Ectodermal cell (in vitro differentiated cells): ENCODE data around the gene HIVEP3.
"Not testable (repeated sequence)": the region's sequence is repeated elsewhere in the genome, so short reads cannot be mapped to it uniquely, and the experiment has no call there.

ENCODE experiments used
- H3K27ac ChIP-seq: 2 replicates; pipeline ENCODE4 v1.7.0; 2013; ENCODE audit warnings: mild to moderate bottlenecking, low read depth, low read length; ENCODE audit not compliant: insufficient read depth, poor library complexity, severe bottlenecking
- H3K27me3 ChIP-seq: 2 replicates; pipeline ENCODE4 v1.7.0; 2013; ENCODE audit warnings: mild to moderate bottlenecking, low read length; ENCODE audit not compliant: insufficient read depth, control insufficient read depth, poor library complexity, severe bottlenecking
- H3K36me3 ChIP-seq: one replicate; pipeline ENCODE4 v1.7.0; 2013; ENCODE audit warnings: low read length; ENCODE audit not compliant: control insufficient read depth, insufficient read depth
- H3K4me1 ChIP-seq: one replicate; pipeline ENCODE4 v1.7.0; 2013; ENCODE audit warnings: low read length; ENCODE audit not compliant: control insufficient read depth, insufficient read depth
- H3K4me3 ChIP-seq: 2 replicates; pipeline ENCODE4 v1.7.0; 2013; ENCODE audit warnings: low read depth, low read length, control low read depth; ENCODE audit not compliant: insufficient read depth
- H3K9me3 ChIP-seq: 2 replicates; pipeline ENCODE4 v1.7.0; 2013; ENCODE audit warnings: mild to moderate bottlenecking, low read length, moderate library complexity; ENCODE audit not compliant: control insufficient read depth
- WGBS, 2 experiments: methylation state at CpG; one replicate each; pipeline ENCODE4 v1.1.7; 2013; ENCODE audit warnings: missing lambda C conversion rate in 2 of 2; 5-methylcytosine and 5-hydroxymethylcytosine counted together

The HIVEP3 gene

DNA sequence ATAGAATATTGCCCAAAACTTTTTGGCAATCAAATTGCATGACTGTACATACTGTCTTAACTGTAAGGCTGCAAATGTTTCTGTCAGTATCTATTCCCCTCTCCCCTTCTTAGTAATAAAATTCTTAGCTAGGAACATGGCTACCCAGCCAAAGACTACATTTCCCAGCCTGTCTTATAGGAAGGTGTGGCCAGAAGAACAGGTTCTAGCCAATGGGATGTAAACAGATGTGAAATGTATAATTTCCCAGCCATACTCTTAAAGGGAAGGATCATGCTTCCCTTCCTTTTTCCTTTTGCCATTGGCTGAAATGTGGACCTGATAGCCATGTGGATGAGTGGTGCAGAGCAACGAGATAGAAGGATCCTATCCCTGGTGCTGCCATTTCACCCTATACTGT lies 7.0 kb upstream of the HIVEP3 start:
- H3K36me3 ChIP-seq: no peaks in the 10 kb centered on the region
- no peaks in the 10 kb centered on the region for H3K4me1 ChIP-seq
- 75% methylated on average over 1 of the region's 1 CpG; no CpG with 5 or more reads in 1 of the 2 experiments for WGBS, 2 experiments
- no peaks in the 10 kb centered on the region for H3K27me3 ChIP-seq
- no peaks in the 10 kb centered on the region for H3K9me3 ChIP-seq
- H3K27ac ChIP-seq: no peak overlapping the region
- H3K4me3 ChIP-seq: no peak overlapping the region

DNA sequence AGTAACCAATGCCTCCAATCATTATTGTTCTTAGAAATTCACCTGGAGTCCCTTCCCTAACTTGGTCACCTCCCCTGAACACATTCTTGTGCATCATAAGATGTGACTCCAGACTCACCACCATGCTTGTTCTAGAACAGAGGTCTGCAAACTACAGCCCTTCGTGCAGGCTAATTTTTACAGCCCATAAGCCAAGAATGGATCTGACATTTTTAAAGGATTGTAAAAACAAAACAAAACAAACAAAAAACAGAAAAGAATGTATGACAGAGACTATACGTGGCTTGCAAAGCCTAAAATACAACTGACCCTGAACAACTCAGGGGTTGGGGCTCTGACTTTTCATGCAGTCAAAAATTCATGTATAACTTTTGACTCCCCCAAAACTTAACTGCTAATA lies 6.2 kb upstream of the HIVEP3 start:
- Histone ChIP-seq H3K9me3 (no peaks in the 10 kb centered on the region), H3K4me1 (peaks cover 6% of the 10 kb centered on the region), H3K36me3 (no peaks in the 10 kb centered on the region), H3K27ac (no peak overlapping the region), H3K4me3 (no peak overlapping the region), H3K27me3 (no peaks in the 10 kb centered on the region)
- WGBS, 2 experiments: 86 to 88% methylated on average over 2 of the region's 2 CpGs

DNA sequence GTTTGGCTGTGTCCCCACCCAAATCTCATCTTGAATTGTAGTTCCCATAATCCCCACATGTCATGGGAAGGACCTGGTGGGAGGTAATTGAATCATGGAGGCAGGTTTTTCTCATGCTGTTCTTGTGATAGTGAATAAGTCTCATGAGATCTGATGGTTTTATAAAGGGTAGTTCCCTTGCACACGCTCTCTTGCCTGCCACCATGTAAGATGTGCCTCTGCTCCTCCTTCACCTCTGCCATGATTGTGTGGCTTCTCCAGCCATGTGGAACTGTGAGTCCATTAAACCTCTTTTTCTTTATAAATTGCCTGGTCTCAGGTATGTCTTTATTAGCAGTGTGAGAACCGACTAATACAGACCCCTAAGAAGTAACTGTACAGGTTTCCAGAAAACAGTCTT lies 2.5 kb upstream of the HIVEP3 start:
- Histone ChIP-seq H3K27me3 (peaks cover 34% of the 10 kb centered on the region), H3K4me1 (peaks cover 27% of the 10 kb centered on the region)
- not testable (repeated sequence) for H3K4me3 ChIP-seq, H3K9me3 ChIP-seq, H3K27ac ChIP-seq, H3K36me3 ChIP-seq
- WGBS, 2 experiments: 91 to 96% methylated on average over 2 of the region's 2 CpGs

DNA sequence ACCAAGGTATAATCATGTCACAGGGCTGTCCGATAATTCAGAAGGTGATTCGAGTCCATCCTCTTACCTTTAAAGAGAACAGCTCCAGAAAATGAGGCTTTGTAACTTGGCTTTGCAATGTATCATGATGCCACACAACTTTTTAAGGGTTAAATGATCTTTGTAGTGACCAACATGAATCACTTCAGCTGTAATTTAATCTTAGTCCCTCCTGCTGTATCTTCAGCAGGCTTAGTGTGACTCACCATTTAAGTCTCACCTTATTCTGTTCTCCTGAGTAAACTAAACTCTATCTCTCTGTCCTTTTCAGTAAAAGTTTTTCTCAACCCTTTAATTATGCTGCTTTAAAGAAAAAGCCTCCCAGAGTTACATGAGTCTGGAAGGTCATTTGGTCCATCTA lies 1.9 kb upstream of the HIVEP3 start:
- Histone ChIP-seq H3K27me3 (peaks cover 40% of the 10 kb centered on the region), H3K36me3 (no peaks in the 10 kb centered on the region), H3K27ac (no peak overlapping the region), H3K4me1 (peaks cover 33% of the 10 kb centered on the region), H3K4me3 (no peak overlapping the region), H3K9me3 (no peaks in the 10 kb centered on the region)
- 79 to 87% methylated on average over 2 of the region's 2 CpGs for WGBS, 2 experiments

DNA sequence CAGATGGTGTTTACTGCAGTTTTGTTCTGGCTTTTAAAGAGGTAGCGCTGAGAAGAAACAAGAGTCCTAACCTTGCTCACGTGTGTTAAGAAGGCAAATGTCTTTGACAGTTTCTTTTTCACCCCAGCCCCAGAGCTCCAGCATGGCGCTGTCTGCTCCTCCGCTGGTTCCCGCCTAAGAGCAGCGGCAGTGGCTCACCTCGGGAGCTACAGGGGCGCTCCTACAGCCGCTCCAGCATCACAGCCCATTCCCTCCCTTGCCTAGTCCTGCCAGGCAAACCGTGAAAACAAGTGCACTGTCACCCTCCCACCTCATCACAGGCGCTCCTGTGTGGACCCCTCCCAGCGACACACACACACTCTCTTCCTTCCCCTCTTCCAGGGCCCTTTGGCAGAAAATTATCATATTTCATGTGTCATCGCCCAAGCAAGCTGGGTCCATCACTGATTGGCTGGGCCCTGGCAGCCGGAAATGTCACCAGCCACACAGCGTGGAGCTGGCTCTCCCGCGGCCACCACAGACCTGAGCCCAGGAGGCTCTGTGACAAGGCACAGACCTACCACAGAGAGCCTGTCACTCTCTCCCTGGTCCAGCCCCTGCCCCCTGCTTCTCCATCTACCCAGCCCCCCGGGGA lies 1.2 kb upstream of the HIVEP3 start:
- WGBS, 2 experiments: 2 to 4% methylated on average over 17 to 18 of the region's 18 CpGs
- Histone ChIP-seq H3K4me3 (peak overlapping the region; percentile 4), H3K36me3 (no peaks in the 10 kb centered on the region), H3K4me1 (peaks cover 37% of the 10 kb centered on the region), H3K27ac (no peak overlapping the region), H3K9me3 (no peaks in the 10 kb centered on the region), H3K27me3 (peaks cover 40% of the 10 kb centered on the region)

DNA sequence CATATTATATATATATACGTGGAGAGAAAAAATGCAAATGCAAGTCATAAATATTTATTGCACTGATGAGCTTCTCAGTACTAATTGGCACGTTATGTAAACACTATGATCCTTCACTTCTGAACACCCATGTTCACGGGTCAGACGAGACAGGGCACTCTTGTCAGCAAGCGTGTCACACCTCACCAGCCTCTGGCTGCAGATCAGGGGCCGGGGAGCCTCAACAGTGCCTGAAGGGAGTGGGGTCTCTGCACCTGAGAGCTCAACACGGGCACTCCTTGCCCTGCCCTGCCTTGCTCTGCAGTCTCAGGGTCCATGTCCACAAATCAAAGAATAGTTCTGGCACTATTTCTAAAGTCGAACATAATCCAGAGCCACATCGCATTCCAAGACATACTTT lies 409 bp upstream of the HIVEP3 start:
- 49 to 53% methylated on average over 8 to 9 of the region's 9 CpGs for WGBS, 2 experiments
- H3K4me1 ChIP-seq: peaks cover 37% of the 10 kb centered on the region
- no peak overlapping the region for H3K27ac ChIP-seq
- peaks cover 40% of the 10 kb centered on the region for H3K27me3 ChIP-seq
- H3K9me3 ChIP-seq: no peaks in the 10 kb centered on the region
- H3K36me3 ChIP-seq: no peaks in the 10 kb centered on the region
- no peak overlapping the region for H3K4me3 ChIP-seq

DNA sequence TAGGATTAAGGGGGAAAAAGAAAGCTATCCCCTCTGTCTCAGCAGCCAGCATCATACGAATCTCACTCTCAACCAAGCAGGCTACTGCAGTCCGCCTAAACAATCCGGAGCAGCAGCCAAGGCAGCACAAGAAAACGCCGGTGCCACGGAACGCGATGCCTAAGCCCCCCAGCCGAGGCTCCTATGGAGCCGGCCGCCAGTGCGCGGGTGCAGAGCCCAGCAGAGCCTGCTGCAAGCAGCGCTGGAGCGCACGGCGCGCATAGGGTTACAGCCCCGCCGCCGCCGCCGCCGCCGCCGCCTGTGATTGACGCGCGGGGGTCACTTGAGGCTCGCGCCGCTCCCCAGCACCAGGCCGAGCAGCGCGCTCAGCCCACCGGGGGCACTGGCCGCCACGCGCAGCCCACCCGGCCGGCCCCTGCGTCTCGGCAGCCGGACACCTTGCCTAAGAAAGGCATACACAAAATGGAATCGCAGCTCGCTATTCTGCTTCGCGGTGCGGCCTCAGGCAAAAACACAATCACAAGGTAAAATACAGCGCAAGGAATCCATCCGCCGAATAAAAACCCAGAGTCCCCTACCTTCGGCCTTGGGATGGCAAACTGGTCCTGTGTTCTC lies 780 bp downstream of the HIVEP3 start:
- H3K4me1 ChIP-seq: peaks cover 37% of the 10 kb centered on the region
- H3K36me3 ChIP-seq: no peaks in the 10 kb centered on the region
- peak overlapping the region; percentile 60 for H3K4me3 ChIP-seq
- peaks cover 40% of the 10 kb centered on the region for H3K27me3 ChIP-seq
- WGBS, 2 experiments: 1% methylated on average over 53 of the region's 53 CpGs
- no peak overlapping the region for H3K27ac ChIP-seq
- H3K9me3 ChIP-seq: no peaks in the 10 kb centered on the region

DNA sequence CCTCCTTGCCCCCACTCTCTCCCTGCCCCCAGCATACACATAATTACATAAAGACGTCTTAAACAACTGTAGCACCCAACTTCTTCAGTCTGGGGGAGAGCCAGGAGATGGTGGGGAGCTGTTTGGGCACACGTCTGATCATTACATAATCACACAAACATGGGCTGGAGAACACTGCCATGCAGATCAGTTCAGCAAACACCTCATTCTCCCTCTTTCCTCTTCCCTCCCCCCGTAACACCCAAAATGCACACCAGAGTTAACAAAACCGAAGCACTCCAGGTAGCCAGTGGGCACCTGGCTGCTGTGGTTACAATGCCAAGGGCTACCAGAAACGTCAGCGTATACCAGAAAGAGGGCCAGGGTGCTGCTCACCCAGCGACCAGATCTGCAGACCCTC lies 1.6 kb downstream of the HIVEP3 start:
- H3K4me3 ChIP-seq: no peak overlapping the region
- WGBS, 2 experiments: 75 to 78% methylated on average over 7 of the region's 7 CpGs
- H3K9me3 ChIP-seq: no peaks in the 10 kb centered on the region
- no peak overlapping the region for H3K27ac ChIP-seq
- H3K36me3 ChIP-seq: no peaks in the 10 kb centered on the region
- peaks cover 37% of the 10 kb centered on the region for H3K4me1 ChIP-seq
- H3K27me3 ChIP-seq: peaks cover 40% of the 10 kb centered on the region

DNA sequence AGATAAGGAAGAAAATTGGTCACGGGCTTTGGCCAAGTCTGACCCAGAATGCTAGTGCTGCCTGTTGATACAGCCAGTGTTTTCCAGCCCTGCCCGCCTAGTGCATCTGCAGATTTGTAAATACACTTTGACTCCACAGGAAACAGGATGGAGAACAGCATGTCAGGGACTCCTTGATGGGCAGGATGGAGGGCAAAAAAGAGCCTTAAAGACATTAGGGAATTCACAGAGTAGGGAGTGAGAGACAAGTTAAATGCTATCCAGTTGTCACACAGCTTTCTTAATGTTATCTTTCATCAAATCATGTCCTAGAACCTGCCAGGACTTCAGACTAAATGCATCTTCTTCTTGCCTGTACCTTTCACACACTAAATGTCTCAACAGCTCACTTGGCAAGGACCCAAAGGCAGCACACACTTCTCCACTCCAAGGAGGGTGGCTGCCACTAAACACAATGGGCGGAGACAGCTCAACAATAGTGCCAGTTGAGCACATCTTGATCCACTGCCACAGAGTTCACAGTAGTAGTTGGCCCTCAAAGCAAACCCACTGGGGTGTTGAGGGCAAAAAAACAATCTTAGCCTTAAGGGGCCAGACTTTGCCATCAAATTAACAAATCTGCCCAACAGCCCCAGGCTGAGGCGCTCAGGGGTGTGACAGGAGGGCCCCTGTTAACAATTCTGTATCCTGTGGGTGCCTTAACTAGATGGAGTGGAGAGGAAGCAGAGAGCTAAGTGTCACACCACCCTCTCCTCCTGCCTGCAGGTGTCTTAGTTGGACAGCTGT lies 2.7 kb downstream of the HIVEP3 start:
- Histone ChIP-seq H3K4me1 (peaks cover 37% of the 10 kb centered on the region), H3K36me3 (no peaks in the 10 kb centered on the region), H3K4me3 (no peak overlapping the region), H3K27ac (no peak overlapping the region), H3K9me3 (no peaks in the 10 kb centered on the region), H3K27me3 (peaks cover 40% of the 10 kb centered on the region)
- 84 to 87% methylated on average over 4 of the region's 4 CpGs for WGBS, 2 experiments

DNA sequence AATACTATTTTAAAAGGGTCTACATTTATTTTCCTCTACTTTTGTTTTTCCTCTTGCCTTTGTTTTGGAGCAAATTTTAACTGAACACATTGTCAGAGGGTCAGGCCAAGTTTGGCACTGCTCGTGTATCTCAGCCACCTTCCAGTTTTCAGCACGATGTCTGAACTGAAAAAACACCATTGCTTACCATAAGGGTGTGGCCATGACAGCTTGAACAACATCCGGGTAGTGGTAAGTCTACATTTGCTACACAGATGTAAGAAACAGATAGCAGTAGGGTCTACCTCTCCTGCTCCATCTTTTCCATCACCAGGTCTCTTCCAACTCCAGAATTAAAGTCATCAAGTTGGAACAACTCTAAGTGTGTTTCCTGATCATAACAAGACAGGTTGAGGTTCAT lies 4.2 kb downstream of the HIVEP3 start:
- Histone ChIP-seq H3K36me3 (no peaks in the 10 kb centered on the region), H3K9me3 (no peaks in the 10 kb centered on the region), H3K27ac (no peak overlapping the region), H3K4me1 (peaks cover 26% of the 10 kb centered on the region), H3K4me3 (no peak overlapping the region), H3K27me3 (peaks cover 37% of the 10 kb centered on the region)
- 93 to 97% methylated on average over 3 of the region's 3 CpGs for WGBS, 2 experiments
